ENCODE data around the gene CLK2. TPM values are rescaled to one million over a fixed set of nuclear protein-coding genes. Genes with fewer than 3 reads are reported as not detected.
"Not testable (repeated sequence)": the region's sequence is repeated elsewhere in the genome, so short reads cannot be mapped to it uniquely, and the experiment has no call there.

CLK2 gene
- total RNA-seq, 1 donor from 2014 or later: 106 TPM

- Mint-ChIP-seq H3K9me3 (ENCODE audit: low read depth) (no peaks in the 10 kb centered on the region), H3K4me1 (ENCODE audit: low read depth) (peaks cover 8% of the 10 kb centered on the region), H3K36me3 (ENCODE audit: insufficient read depth) (peaks cover 5% of the 10 kb centered on the region), H3K4me3 (ENCODE audit: low read depth) (no peak overlapping the region), H3K27ac (no peak overlapping the region), H3K27me3 (no peaks in the 10 kb centered on the region)
- TF ChIP-seq CTCF (IDR thresholded peaks at IDR 0.05; ENCODE audit: unreplicated experiment): no peak
- DNase-seq (ENCODE audit: low spot score, unreplicated experiment): no peak
These were observed 36.9 kb downstream of the CLK2 start for GRCh38 chr1:155236451-155236850.

GRCh38 chr1:155235375-155235774, 37.9 kb downstream of the CLK2 start:
- not testable (repeated sequence) for H3K27ac Mint-ChIP-seq; H3K4me1 Mint-ChIP-seq (ENCODE audit: low read depth); H3K36me3 Mint-ChIP-seq (ENCODE audit: insufficient read depth); DNase-seq (ENCODE audit: low spot score, unreplicated experiment); H3K27me3 Mint-ChIP-seq; H3K9me3 Mint-ChIP-seq (ENCODE audit: low read depth); H3K4me3 Mint-ChIP-seq (ENCODE audit: low read depth)

GRCh38 chr1:155233502-155233901, 39.8 kb downstream of the CLK2 start:
- H3K4me3 Mint-ChIP-seq (ENCODE audit: low read depth); H3K27me3 Mint-ChIP-seq; H3K9me3 Mint-ChIP-seq (ENCODE audit: low read depth); H3K4me1 Mint-ChIP-seq (ENCODE audit: low read depth); H3K36me3 Mint-ChIP-seq (ENCODE audit: insufficient read depth); DNase-seq (ENCODE audit: low spot score, unreplicated experiment); H3K27ac Mint-ChIP-seq: not testable (repeated sequence)

- DNase-seq (ENCODE audit: low spot score, unreplicated experiment); H3K36me3 Mint-ChIP-seq (ENCODE audit: insufficient read depth); H3K27ac Mint-ChIP-seq; H3K4me3 Mint-ChIP-seq (ENCODE audit: low read depth); H3K27me3 Mint-ChIP-seq; H3K9me3 Mint-ChIP-seq (ENCODE audit: low read depth); H3K4me1 Mint-ChIP-seq (ENCODE audit: low read depth): not testable (repeated sequence)
These were observed 41.0 kb downstream of the CLK2 start for GRCh38 chr1:155232001-155232978.

GRCh38 chr1:155231302-155231701, 42.0 kb downstream of the CLK2 start:
- peaks cover 10% of the 10 kb centered on the region for H3K4me1 Mint-ChIP-seq (ENCODE audit: low read depth)
- H3K9me3 Mint-ChIP-seq (ENCODE audit: low read depth); H3K27me3 Mint-ChIP-seq; H3K27ac Mint-ChIP-seq; H3K4me3 Mint-ChIP-seq (ENCODE audit: low read depth); H3K36me3 Mint-ChIP-seq (ENCODE audit: insufficient read depth); DNase-seq (ENCODE audit: low spot score, unreplicated experiment): not testable (repeated sequence)

- H3K27ac Mint-ChIP-seq: peak overlapping the region; percentile 97
- no peak for DNase-seq (ENCODE audit: low spot score, unreplicated experiment)
These were observed 45.2 kb downstream of the CLK2 start for GRCh38 chr1:155228096-155228427.

More at GRCh38 chr1:155228096-155228427, 45.2 kb downstream of the CLK2 start:
- H3K4me3 Mint-ChIP-seq (ENCODE audit: low read depth): peak overlapping the region; percentile 82
- peaks cover 14% of the 10 kb centered on the region for H3K4me1 Mint-ChIP-seq (ENCODE audit: low read depth)
- H3K9me3 Mint-ChIP-seq (ENCODE audit: low read depth): no peaks in the 10 kb centered on the region
- no peak for TF ChIP-seq CTCF (IDR thresholded peaks at IDR 0.05; ENCODE audit: unreplicated experiment)
- no peaks in the 10 kb centered on the region for H3K27me3 Mint-ChIP-seq
- no peaks in the 10 kb centered on the region for H3K36me3 Mint-ChIP-seq (ENCODE audit: insufficient read depth)
